Parathyroid adenoma (tissue), 2 donors: Measurements from ENCODE around the gene MARCO.

Source experiments
- H2AFZ ChIP-seq: fragments of 300-600 bp; sonication (generic); one replicate; pipeline ENCODE4 v1.7.0; 2017; ENCODE audit warnings: antibody characterized with exemption, mild to moderate bottlenecking
- H3K27ac ChIP-seq: fragments of 300-600 bp; sonication (generic); one replicate; pipeline ENCODE4 v1.7.0; 2017
- H3K27me3 ChIP-seq: fragments of 300-600 bp; sonication (generic); one replicate; pipeline ENCODE4 v1.7.0; 2017; ENCODE audit warnings: low read length; ENCODE audit not compliant: control insufficient read depth, insufficient read depth
- H3K36me3 ChIP-seq: fragments of 300-600 bp; sonication (generic); one replicate; pipeline ENCODE4 v1.7.0; 2017; ENCODE audit warnings: low read length; ENCODE audit not compliant: control insufficient read depth, insufficient read depth
- H3K4me1 ChIP-seq: fragments of 300-600 bp; sonication (generic); one replicate; pipeline ENCODE4 v1.7.0; 2017; ENCODE audit warnings: control low read depth
- H3K4me2 ChIP-seq: fragments of 300-600 bp; sonication (generic); one replicate; pipeline ENCODE4 v1.7.0; 2017; ENCODE audit warnings: low read length
- H3K4me3 ChIP-seq: fragments of 300-600 bp; sonication (generic); one replicate; pipeline ENCODE4 v1.7.0; 2017; ENCODE audit warnings: low read depth, low read length
- H3K79me2 ChIP-seq: fragments of 300-600 bp; sonication (generic); one replicate; pipeline ENCODE4 v1.7.0; 2017; ENCODE audit warnings: control low read depth
- H3K9ac ChIP-seq: fragments of 300-600 bp; sonication (generic); one replicate; pipeline ENCODE4 v1.7.0; 2017; ENCODE audit warnings: mild to moderate bottlenecking
- H3K9me3 ChIP-seq: fragments of 300-600 bp; sonication (generic); one replicate; pipeline ENCODE4 v1.7.0; 2017; ENCODE audit warnings: low read length; ENCODE audit not compliant: control insufficient read depth
- CTCF ChIP-seq: fragments of 300-600 bp; sonication (generic); IDR thresholded peaks from one replicate; pipeline ENCODE4 v1.7.0; 2017; ENCODE audit warnings: antibody characterized with exemption, mild to moderate bottlenecking
- donor health status: primary hyperparathyroidism.

Gene MARCO

GRCh38 chr2:118980022-118980421 lies 38.0 kb downstream of the MARCO start:
- H3K79me2 ChIP-seq, result no peaks in the 10 kb centered on the region
- H3K27me3 ChIP-seq, result no peaks in the 10 kb centered on the region
- no peak overlapping the region for H3K27ac ChIP-seq
- H3K36me3 ChIP-seq, result no peaks in the 10 kb centered on the region
- no peak overlapping the region for H3K4me3 ChIP-seq
- H3K9ac ChIP-seq, result no peak overlapping the region
- TF ChIP-seq CTCF, result no peak
- no peaks in the 10 kb centered on the region for H3K9me3 ChIP-seq
- no peaks in the 10 kb centered on the region for H3K4me1 ChIP-seq
- H3K4me2 ChIP-seq, result no peak overlapping the region
- no peak overlapping the region for H2AFZ ChIP-seq

GRCh38 chr2:118980573-118980972 lies 38.6 kb downstream of the MARCO start:
- Histone ChIP-seq H3K79me2 (no peaks in the 10 kb centered on the region), H2AFZ (no peak overlapping the region), H3K4me3 (no peak overlapping the region), H3K4me1 (no peaks in the 10 kb centered on the region), H3K27me3 (no peaks in the 10 kb centered on the region), H3K4me2 (no peak overlapping the region), H3K9ac (no peak overlapping the region), H3K9me3 (no peaks in the 10 kb centered on the region), H3K27ac (no peak overlapping the region), H3K36me3 (no peaks in the 10 kb centered on the region)
- TF ChIP-seq CTCF, result no peak

GRCh38 chr2:118981632-118982031 lies 39.6 kb downstream of the MARCO start:
- no peak overlapping the region for H3K4me3 ChIP-seq
- H3K4me1 ChIP-seq, result no peaks in the 10 kb centered on the region
- H3K27me3 ChIP-seq, result no peaks in the 10 kb centered on the region
- no peaks in the 10 kb centered on the region for H3K9me3 ChIP-seq
- no peak overlapping the region for H2AFZ ChIP-seq
- H3K9ac ChIP-seq, result no peak overlapping the region
- no peaks in the 10 kb centered on the region for H3K79me2 ChIP-seq
- H3K27ac ChIP-seq, result no peak overlapping the region
- no peak for TF ChIP-seq CTCF
- H3K36me3 ChIP-seq, result no peaks in the 10 kb centered on the region
- H3K4me2 ChIP-seq, result no peak overlapping the region

GRCh38 chr2:118982039-118982438 lies 40.0 kb downstream of the MARCO start:
- H3K4me2 ChIP-seq, result no peak overlapping the region

More at GRCh38 chr2:118982039-118982438, 40.0 kb downstream of the MARCO start:
- no peak overlapping the region for H2AFZ ChIP-seq
- no peak overlapping the region for H3K4me3 ChIP-seq
- no peaks in the 10 kb centered on the region for H3K9me3 ChIP-seq
- no peak overlapping the region for H3K9ac ChIP-seq
- H3K79me2 ChIP-seq, result no peaks in the 10 kb centered on the region
- no peaks in the 10 kb centered on the region for H3K36me3 ChIP-seq
- no peak for TF ChIP-seq CTCF
- H3K4me1 ChIP-seq, result no peaks in the 10 kb centered on the region
- no peak overlapping the region for H3K27ac ChIP-seq
- H3K27me3 ChIP-seq, result no peaks in the 10 kb centered on the region
